SK-N-SH (cell line): ENCODE results near the gene CKB. TPM values are rescaled to one million over a fixed set of nuclear protein-coding genes. Genes with fewer than 3 reads are reported as not detected.
A peak's percentile ranks its signal among the peaks of the same experiment; 100 is the strongest.

ENCODE experiments used
- CTCF ChIA-PET: fragments of 300-600, 350-600 bp; formaldehyde crosslinking; extraction: SDS; loops from one replicate; lab custom pipeline; 2021; lab: Yijun Ruan, JAX
- POLR2A ChIA-PET: fragments of 350-600 bp; sonication (Branson Sonifier 250); formaldehyde crosslinking; extraction: SDS; loops from one replicate; lab custom pipeline; 2020; ENCODE audit warnings: antibody characterized with exemption, inconsistent platforms; lab: Yijun Ruan, JAX
- DNase-seq: peaks from one replicate; pipeline ENCODE4 v3.0.0; 2012
- H2AFZ ChIP-seq: fragments of 200-600 bp; sonication (generic); 2 replicates; pipeline ENCODE4 v1.8.1; 2016; ENCODE audit warnings: antibody characterized with exemption, mild to moderate bottlenecking, low read depth
- H3F3A ChIP-seq: fragments of 200-600 bp; sonication (generic); replicated peaks from 2 replicates; pipeline ENCODE3; 2016; ENCODE audit warnings: antibody characterized with exemption, mild to moderate bottlenecking; ENCODE audit not compliant: insufficient read depth
- H3K27ac ChIP-seq, 2 experiments: fragments of 200-500 bp in 1 of 2; fragments of 200-600 bp in 1 of 2; sonication (Bioruptor generic) in 1 of 2; sonication (generic), shearing (Covaris generic) in 1 of 2; 2 replicates each; pipeline versions ENCODE4 v1.5.1 to v1.6.1; 2014 to 2016; ENCODE audit warnings: low read depth in 2 of 2, inconsistent platforms in 1 of 2, low read length in 1 of 2, mild to moderate bottlenecking in 1 of 2, mixed read lengths in 1 of 2
- H3K27me3 ChIP-seq: fragments of 200-600 bp; sonication (generic), shearing (Covaris generic); 2 replicates; pipeline ENCODE4 v1.6.1; 2016; ENCODE audit warnings: mixed run types; ENCODE audit not compliant: insufficient read depth
- H3K36me3 ChIP-seq, 2 experiments: fragments of 200-500 bp in 1 of 2; fragments of 200-600 bp in 1 of 2; sonication (Bioruptor generic) in 1 of 2; sonication (generic) in 1 of 2; replicated peaks in 1 of 2; 2 replicates each; pipeline versions ENCODE3 to v1.5.1; 2014 to 2016; ENCODE audit warnings: low read length in 1 of 2, mild to moderate bottlenecking in 1 of 2; ENCODE audit not compliant: insufficient read depth in 2 of 2, control insufficient read depth in 1 of 2
- H3K4me1 ChIP-seq, 2 experiments: fragments of 200-500 bp in 1 of 2; fragments of 200-600 bp in 1 of 2; sonication (Bioruptor generic) in 1 of 2; sonication (generic), shearing (Covaris generic) in 1 of 2; 2 replicates each; pipeline versions ENCODE4 v1.5.1 to v1.6.1; 2014 to 2016; ENCODE audit warnings: low read depth in 1 of 2, low read length in 1 of 2, mixed run types in 1 of 2; ENCODE audit not compliant: insufficient read depth in 2 of 2, control insufficient read depth in 1 of 2
- H3K4me2 ChIP-seq: fragments of 200-600 bp; sonication (generic), shearing (Covaris generic); 2 replicates; pipeline ENCODE4 v1.6.1; 2017; ENCODE audit warnings: mixed run types
- H3K4me3 ChIP-seq, 2 experiments: fragments of 200-500 bp in 1 of 2; fragments of 200-600 bp in 1 of 2; sonication (Bioruptor generic) in 1 of 2; sonication (generic), shearing (Covaris generic) in 1 of 2; 2 replicates each; pipeline versions ENCODE4 v1.5.1 to v1.8.1; 2014 to 2016; ENCODE audit warnings: low read depth in 2 of 2, inconsistent platforms in 1 of 2, low read length in 1 of 2, mild to moderate bottlenecking in 1 of 2, mixed read lengths in 1 of 2, moderate library complexity in 1 of 2
- H3K79me2 ChIP-seq: fragments of 200-600 bp; sonication (generic); 2 replicates; pipeline ENCODE4 v1.8.1; 2017; ENCODE audit warnings: mild to moderate bottlenecking; ENCODE audit not compliant: insufficient read depth
- H3K9ac ChIP-seq: fragments of 200-600 bp; sonication (generic); 2 replicates; pipeline ENCODE4 v1.6.1; 2017; ENCODE audit warnings: mixed run types
- H3K9me2 ChIP-seq: fragments of 200-600 bp; sonication (generic); 2 replicates; pipeline ENCODE4 v1.6.1; 2017; ENCODE audit warnings: mixed run types
- H3K9me3 ChIP-seq: fragments of 200-600 bp; sonication (generic); 2 replicates; pipeline ENCODE4 v1.6.1; 2017; ENCODE audit warnings: mixed run types, mild to moderate bottlenecking, moderate library complexity
- H4K20me1 ChIP-seq: fragments of 200-600 bp; sonication (generic); 2 replicates; pipeline ENCODE4 v1.6.1; 2017; ENCODE audit warnings: mild to moderate bottlenecking, mixed run types; ENCODE audit not compliant: insufficient read depth
- CHD2 ChIP-seq: fragments of 150-350 bp; IDR thresholded peaks from 2 replicates; pipeline ENCODE4 v1.6.1; 2018; ENCODE audit warnings: low read length; ENCODE audit not compliant: partially characterized antibody
- EZH2phosphoT487 ChIP-seq: fragments of 200-600 bp; sonication (generic); IDR thresholded peaks from 2 replicates; pipeline ENCODE4 v1.6.1; 2017; ENCODE audit warnings: low read depth, mixed run types, mild to moderate bottlenecking, antibody characterized with exemption, moderate library complexity, borderline replicate concordance
- FOXM1 ChIP-seq: IDR thresholded peaks from 2 replicates; pipeline ENCODE4 v1.4.0; 2012; ENCODE audit warnings: low read depth, mild to moderate bottlenecking
- GABPA ChIP-seq: IDR thresholded peaks from 2 replicates; pipeline ENCODE4 v1.4.0; 2012; ENCODE audit warnings: low read depth, mild to moderate bottlenecking
- JUND ChIP-seq: IDR thresholded peaks from 2 replicates; pipeline ENCODE4 v1.4.0; 2012
- MAX ChIP-seq: IDR thresholded peaks from 2 replicates; pipeline ENCODE4 v1.4.0; 2012; ENCODE audit warnings: low read depth
- NFIC ChIP-seq: IDR thresholded peaks from 2 replicates; pipeline ENCODE4 v1.4.0; 2012; ENCODE audit warnings: borderline replicate concordance
- NRF1 ChIP-seq: IDR thresholded peaks from 2 replicates; pipeline ENCODE4 v1.6.1; 2012; ENCODE audit warnings: low read depth, mild to moderate bottlenecking, low read length
- PBX3 ChIP-seq: IDR thresholded peaks from 2 replicates; pipeline ENCODE4; 2012
- RFX5 ChIP-seq: IDR thresholded peaks from 2 replicates; pipeline ENCODE4 v1.6.1; 2012; ENCODE audit warnings: mild to moderate bottlenecking, improper control_type of control experiment, low read length
- RXRA ChIP-seq: IDR thresholded peaks from 2 replicates; pipeline ENCODE4 v1.4.0; 2012; ENCODE audit warnings: low read depth, mild to moderate bottlenecking, borderline replicate concordance
- SIN3A ChIP-seq: IDR thresholded peaks from 2 replicates; pipeline ENCODE4 v1.6.1; 2012; ENCODE audit warnings: low read depth, mild to moderate bottlenecking, low read length, moderate library complexity, borderline replicate concordance
- USF2 ChIP-seq: fragments of 150-350 bp; IDR thresholded peaks from 2 replicates; pipeline ENCODE4 v1.6.1; 2017; ENCODE audit warnings: antibody characterized with exemption, low read length, low read depth, borderline replicate concordance
- WGBS: methylation state at CpG from one replicate; pipeline ENCODE4 v1.1.6; 2017; ENCODE audit warnings: low lambda C conversion rate; 5-methylcytosine and 5-hydroxymethylcytosine counted together
- polyA plus RNA-seq, 3 experiments: library from polyadenylated mRNA; depleted of rRNA; stranded (reverse); fragments of >200 nt; gene quantifications; 2 replicates each; pipeline ENCODE4 v1.2.3, GENCODE V29; 2012
- TF ChIP-seq, protein P1 (sequence below): IDR thresholded peaks from 2 replicates; pipeline ENCODE4 v1.4.0; 2012; ENCODE audit warnings: low read depth, borderline replicate concordance

CKB gene
- polyA plus RNA-seq, 1 of the 3 experiments (the other 2 are of a cell fraction): 53.0 TPM

GRCh38 chr14:103569408-103569807, 46.8 kb upstream of the CKB start (continued):
- TF ChIP-seq FOXM1: no peak
- TF ChIP-seq JUND: no peak
- no peak for TF ChIP-seq RXRA
- no peak for TF ChIP-seq RFX5

DNA sequence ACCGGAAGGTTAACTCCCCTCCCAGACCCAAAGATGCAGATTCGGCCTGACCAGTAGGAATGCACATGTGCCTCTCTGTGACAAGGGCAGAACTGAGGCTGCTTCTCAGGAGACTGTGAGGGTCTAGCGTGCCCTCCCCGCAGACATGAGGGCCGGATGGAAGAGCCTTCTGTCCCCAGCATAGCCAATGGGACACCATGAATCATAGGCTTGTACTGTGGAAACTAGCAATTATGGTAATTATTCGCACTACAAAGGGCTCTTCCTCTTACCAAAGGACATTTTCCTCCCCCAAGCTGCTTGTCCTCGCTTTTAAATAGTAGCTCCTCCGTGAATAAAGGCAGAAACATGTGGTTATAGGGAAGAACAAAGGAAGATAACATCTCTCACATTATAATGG, 46.3 kb upstream of the CKB start:
- H3F3A ChIP-seq: peaks cover 4% of the 10 kb centered on the region
- no peak overlapping the region for H3K4me3 ChIP-seq
- H3K79me2 ChIP-seq: peaks cover 100% of the 10 kb centered on the region
- H3K4me1 ChIP-seq: no peaks in the 10 kb centered on the region; a peak in 1 of 4 replicates
- ChIA-PET POLR2A (no interaction called here), CTCF (interaction anchor here (0.7 to 2.5 kb wide), 4 partner anchors 12 to 1918 kb away, joined by 3 to 7 read pairs (median 4); no protein-coding TSS in a partner anchor)
- TF ChIP-seq USF2 (no peak), SIN3A (no peak), MAX (no peak), CHD2 (no peak), GABPA (no peak), PBX3 (no peak), JUND (no peak), NRF1 (no peak)
- TF ChIP-seq, protein P1, sequence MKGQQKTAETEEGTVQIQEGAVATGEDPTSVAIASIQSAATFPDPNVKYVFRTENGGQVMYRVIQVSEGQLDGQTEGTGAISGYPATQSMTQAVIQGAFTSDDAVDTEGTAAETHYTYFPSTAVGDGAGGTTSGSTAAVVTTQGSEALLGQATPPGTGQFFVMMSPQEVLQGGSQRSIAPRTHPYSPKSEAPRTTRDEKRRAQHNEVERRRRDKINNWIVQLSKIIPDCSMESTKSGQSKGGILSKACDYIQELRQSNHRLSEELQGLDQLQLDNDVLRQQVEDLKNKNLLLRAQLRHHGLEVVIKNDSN: no peak
- H4K20me1 ChIP-seq: peaks cover 60% of the 10 kb centered on the region
- H3K4me2 ChIP-seq: no peak overlapping the region
- H3K27ac ChIP-seq: no peak overlapping the region
- no peaks in the 10 kb centered on the region for H3K9me2 ChIP-seq
- H3K27me3 ChIP-seq: no peaks in the 10 kb centered on the region
- H2AFZ ChIP-seq: no peak overlapping the region
- no peak for DNase-seq
- H3K9ac ChIP-seq: no peak overlapping the region
- H3K9me3 ChIP-seq: no peaks in the 10 kb centered on the region
- 93% methylated on average over 8 of the region's 8 CpGs for WGBS
- H3K36me3 ChIP-seq: peaks cover 0 to 19% of the 10 kb centered on the region in 2 experiments

DNA sequence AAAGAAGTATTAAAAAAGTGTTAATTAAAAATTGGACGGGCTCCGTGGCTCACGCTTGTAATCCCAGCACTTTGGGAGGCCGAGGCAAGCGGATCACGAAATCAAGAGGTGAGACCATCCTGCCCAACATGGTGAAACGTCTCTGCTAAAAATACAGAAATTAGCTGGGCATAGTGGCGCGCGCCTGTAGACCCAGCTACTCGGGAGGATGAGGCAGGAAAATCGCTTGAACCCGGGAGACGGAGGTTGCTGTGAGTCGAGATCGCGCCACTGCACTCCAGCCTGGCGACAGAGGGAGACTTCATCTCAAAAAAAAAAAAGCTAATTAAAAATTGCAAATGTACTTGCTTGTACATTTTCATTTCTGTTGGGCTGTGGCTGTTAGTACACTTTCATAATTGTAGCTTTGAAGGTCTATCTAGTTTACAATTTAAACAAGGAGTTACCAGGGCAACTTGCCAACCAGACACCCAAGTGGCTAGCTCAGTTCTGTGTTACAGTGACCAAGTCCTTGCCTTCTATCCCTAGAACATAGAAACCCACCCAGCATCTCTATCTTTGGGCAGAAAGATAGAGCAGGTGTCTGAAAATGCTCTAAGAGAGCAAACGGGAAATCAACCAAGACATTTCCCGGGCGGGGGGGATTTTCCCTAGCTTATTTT, 41.3 kb upstream of the CKB start:
- POLR2A ChIA-PET: no interaction called here
- Histone ChIP-seq H3K27me3 (no peaks in the 10 kb centered on the region), H2AFZ (no peak overlapping the region), H3K9ac (peak overlapping the region; percentile 94), H3K9me2 (no peaks in the 10 kb centered on the region), H3K4me2 (peak overlapping the region; percentile 72), H3K79me2 (peaks cover 97% of the 10 kb centered on the region), H4K20me1 (peaks cover 62% of the 10 kb centered on the region), H3K4me3 (peak overlapping the region; percentile 91 to 92), H3K4me1 (peaks cover 9 to 16% of the 10 kb centered on the region in 2 experiments; a peak in 3 of 4 replicates), H3K36me3 (peaks cover 17 to 18% of the 10 kb centered on the region in 2 experiments), H3K9me3 (no peaks in the 10 kb centered on the region), H3F3A (peaks cover 3% of the 10 kb centered on the region), H3K27ac (no peak overlapping the region)
- TF ChIP-seq NFIC (no peak), EZH2phosphoT487 (no peak)
- no peak for DNase-seq
- 61% methylated on average over 21 of the region's 21 CpGs for WGBS
- CTCF ChIA-PET: interaction anchor here (0.9 to 1.0 kb wide), 2 partner anchors 9 to 17 kb away, joined by 3 read pairs; no protein-coding TSS in a partner anchor
